ENCODE measurements around the gene ELK4.

GRCh38 chr1:205604825-205605505 is 26.8 kb downstream of the ELK4 start:
- no peak for TF ChIP-seq EZH2 (IDR thresholded peaks at IDR 0.05; ENCODE audit: insufficient read depth, poor library complexity, severe bottlenecking)
- no peak for TF ChIP-seq EZH2phosphoT487 (IDR thresholded peaks at IDR 0.05; ENCODE audit: insufficient read depth, low read depth)
